Measurements from ENCODE around the gene DHRSX. TPM values are rescaled to one million over a fixed set of nuclear protein-coding genes. Genes with fewer than 3 reads are reported as not detected.
"Not testable (repeated sequence)": the region's sequence is repeated elsewhere in the genome, so short reads cannot be mapped to it uniquely, and the experiment has no call there.

DHRSX gene
- total and polyA plus RNA-seq, 2 donors (not counting 3 experiments of a cell fraction or from before 2014, with no cell fraction given): 27.1 to 37.7 TPM

DNA sequence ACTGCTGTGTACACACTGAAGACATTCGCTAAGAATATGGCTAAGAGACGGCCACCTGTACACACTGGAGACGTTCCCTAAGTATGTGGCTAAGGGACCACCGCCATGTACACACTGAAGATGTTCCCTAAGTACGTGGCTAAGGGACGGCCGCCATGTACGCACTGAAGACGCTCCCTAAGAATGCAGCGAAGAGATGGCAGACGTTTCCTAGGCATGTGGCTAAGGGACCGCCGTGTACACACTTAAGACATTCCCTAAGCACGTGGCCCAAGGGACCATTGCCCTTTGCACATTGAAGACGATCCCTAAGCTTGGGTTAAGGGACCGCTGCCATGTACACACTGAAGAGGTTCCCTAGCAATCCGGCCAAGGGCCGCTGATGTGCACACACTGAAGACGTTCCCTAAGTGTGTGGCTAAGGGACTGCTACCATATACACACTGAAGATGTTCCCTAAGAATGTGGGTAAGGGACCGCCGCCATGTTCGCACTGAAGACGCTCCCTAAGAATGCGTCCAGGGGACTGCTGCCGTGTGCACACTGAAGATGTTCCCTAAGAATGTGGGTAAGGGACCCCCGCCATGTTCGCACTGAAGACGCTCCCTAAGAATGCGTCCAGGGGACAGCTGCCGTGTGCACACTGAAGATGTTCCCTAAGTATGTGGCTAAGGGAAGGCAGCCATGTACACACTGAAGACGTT lies 36.7 kb downstream of the DHRSX start:
- H3K36me3 ChIP-seq (ENCODE audit: control insufficient read depth in 2 of 2, extremely low read depth in 1 of 2, insufficient read depth in 2 of 2, low read length in 2 of 2): no peaks in the 10 kb centered on the region
- no peak overlapping the region for H3K4me2 ChIP-seq (ENCODE audit: insufficient read depth, low read length)
- FAIRE-seq: no peak
- intact Hi-C loops (cut with micrococcal nuclease): no loop called here
- CTCF ChIA-PET: no interaction called here
- no peaks in the 10 kb centered on the region for H3K79me2 ChIP-seq (ENCODE audit: control insufficient read depth, insufficient read depth, low read length)
- H3K27ac ChIP-seq (ENCODE audit: insufficient read depth, low read depth, low read length): no peak overlapping the region
- no TSS peak for BruUV-seq (replicated peaks)
- no peaks in the 10 kb centered on the region for H3K27me3 ChIP-seq (ENCODE audit: control insufficient read depth in 2 of 2, insufficient read depth in 2 of 2, low read length in 2 of 2)
- no peaks in the 10 kb centered on the region for H3K4me1 ChIP-seq (ENCODE audit: control insufficient read depth, extremely low read depth, insufficient read depth, low read length)
- no peaks in the 10 kb centered on the region for H3K9me1 ChIP-seq (replicated peaks; ENCODE audit: control insufficient read depth, extremely low read depth, insufficient read depth, low read length)
- TF ChIP-seq POLR2A (IDR thresholded peaks at IDR 0.05; ENCODE audit: low read depth, low read length) (no peak), FOS (IDR thresholded peaks at IDR 0.05; ENCODE audit: borderline replicate concordance, insufficient read depth, low read length) (no peak), POLR2AphosphoS5 (IDR thresholded peaks at IDR 0.05; ENCODE audit: insufficient read depth, low read depth, low read length) (no peak), GATA2 (IDR thresholded peaks at IDR 0.05; ENCODE audit: insufficient read depth, insufficient read length, low read depth, low read length) (no peak), JUN (IDR thresholded peaks at IDR 0.05; ENCODE audit: borderline replicate concordance, insufficient read depth, insufficient read length, low read depth) (no peak), MYC (IDR thresholded peaks at IDR 0.05; ENCODE audit: low read depth, low read length) (no peak), EZH2 (IDR thresholded peaks at IDR 0.05; ENCODE audit: borderline replicate concordance, low read depth, low read length, severe bottlenecking) (no peak)
- TF ChIP-seq, protein P1, sequence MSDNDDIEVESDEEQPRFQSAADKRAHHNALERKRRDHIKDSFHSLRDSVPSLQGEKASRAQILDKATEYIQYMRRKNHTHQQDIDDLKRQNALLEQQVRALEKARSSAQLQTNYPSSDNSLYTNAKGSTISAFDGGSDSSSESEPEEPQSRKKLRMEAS (IDR thresholded peaks at IDR 0.05; ENCODE audit: insufficient read depth, insufficient read length): no peak
- TF ChIP-seq, protein P2, sequence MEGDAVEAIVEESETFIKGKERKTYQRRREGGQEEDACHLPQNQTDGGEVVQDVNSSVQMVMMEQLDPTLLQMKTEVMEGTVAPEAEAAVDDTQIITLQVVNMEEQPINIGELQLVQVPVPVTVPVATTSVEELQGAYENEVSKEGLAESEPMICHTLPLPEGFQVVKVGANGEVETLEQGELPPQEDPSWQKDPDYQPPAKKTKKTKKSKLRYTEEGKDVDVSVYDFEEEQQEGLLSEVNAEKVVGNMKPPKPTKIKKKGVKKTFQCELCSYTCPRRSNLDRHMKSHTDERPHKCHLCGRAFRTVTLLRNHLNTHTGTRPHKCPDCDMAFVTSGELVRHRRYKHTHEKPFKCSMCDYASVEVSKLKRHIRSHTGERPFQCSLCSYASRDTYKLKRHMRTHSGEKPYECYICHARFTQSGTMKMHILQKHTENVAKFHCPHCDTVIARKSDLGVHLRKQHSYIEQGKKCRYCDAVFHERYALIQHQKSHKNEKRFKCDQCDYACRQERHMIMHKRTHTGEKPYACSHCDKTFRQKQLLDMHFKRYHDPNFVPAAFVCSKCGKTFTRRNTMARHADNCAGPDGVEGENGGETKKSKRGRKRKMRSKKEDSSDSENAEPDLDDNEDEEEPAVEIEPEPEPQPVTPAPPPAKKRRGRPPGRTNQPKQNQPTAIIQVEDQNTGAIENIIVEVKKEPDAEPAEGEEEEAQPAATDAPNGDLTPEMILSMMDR (IDR thresholded peaks at IDR 0.05; ENCODE audit: extremely low read depth in 1 of 2, insufficient read depth in 1 of 2, low read depth in 1 of 2, low read length in 2 of 2): no peak
- dilution Hi-C loops (cut with MboI; ENCODE audit: extremely low pct_ligation_motif_present, low sequenced_read_pairs): no loop called here
- POLR2A ChIA-PET: no interaction called here
- H3K9me3 ChIP-seq (replicated peaks; ENCODE audit: control insufficient read depth, insufficient read depth, low read length): no peaks in the 10 kb centered on the region
- no peak overlapping the region for H3K9ac ChIP-seq (replicated peaks; ENCODE audit: extremely low read depth, insufficient read depth, low read length)
- H2AFZ ChIP-seq (ENCODE audit: low read depth, low read length): no peak overlapping the region
- no peak for DNase-seq (ENCODE audit: low read depth, low spot score)
- H4K20me1 ChIP-seq (replicated peaks; ENCODE audit: control insufficient read depth, extremely low read depth, insufficient read depth, low read length): no peaks in the 10 kb centered on the region
- no peak overlapping the region for H3K4me3 ChIP-seq (replicated peaks in 1 of 3; ENCODE audit: insufficient read depth in 1 of 3, low read depth in 1 of 3, low read length in 3 of 3)

- POLR2A ChIA-PET; H3K4me2 ChIP-seq (ENCODE audit: insufficient read depth, low read length); FAIRE-seq; H3K79me2 ChIP-seq (ENCODE audit: control insufficient read depth, insufficient read depth, low read length); intact Hi-C loops (cut with micrococcal nuclease); H3K4me1 ChIP-seq (ENCODE audit: control insufficient read depth, extremely low read depth, insufficient read depth, low read length); H3K27me3 ChIP-seq (ENCODE audit: control insufficient read depth in 2 of 2, insufficient read depth in 2 of 2, low read length in 2 of 2); H2AFZ ChIP-seq (ENCODE audit: low read depth, low read length); H4K20me1 ChIP-seq (replicated peaks; ENCODE audit: control insufficient read depth, extremely low read depth, insufficient read depth, low read length); BruUV-seq (replicated peaks); H3K36me3 ChIP-seq (ENCODE audit: control insufficient read depth in 2 of 2, extremely low read depth in 1 of 2, insufficient read depth in 2 of 2, low read length in 2 of 2); H3K9ac ChIP-seq (replicated peaks; ENCODE audit: extremely low read depth, insufficient read depth, low read length); CTCF ChIA-PET; H3K9me3 ChIP-seq (replicated peaks; ENCODE audit: control insufficient read depth, insufficient read depth, low read length); H3K4me3 ChIP-seq (replicated peaks in 1 of 3; ENCODE audit: insufficient read depth in 1 of 3, low read depth in 1 of 3, low read length in 3 of 3); H3K27ac ChIP-seq (ENCODE audit: insufficient read depth, low read depth, low read length); H3K9me1 ChIP-seq (replicated peaks; ENCODE audit: control insufficient read depth, extremely low read depth, insufficient read depth, low read length); dilution Hi-C loops (cut with MboI; ENCODE audit: extremely low pct_ligation_motif_present, low sequenced_read_pairs): not testable (repeated sequence)
- DNase-seq (ENCODE audit: low read depth, low spot score): peak; percentile 46
These were observed 37.3 kb downstream of the DHRSX start for GRCh38 chrX:2463481-2463880.

All from endothelial cell of umbilical vein (primary cell).